ENCODE results near the gene COPS4. TPM values are rescaled to one million over a fixed set of nuclear protein-coding genes. Genes with fewer than 3 reads are reported as not detected.

The COPS4 gene
- total RNA-seq, 4 donors from 2014 or later = 29.5 to 62.1 (median 43.0) TPM

Small RNAs within 50 kb of the gene (small RNA-seq; reads per million reads assigned to genes)
- gene RNU6-615P = not detected

Other genes with a start within 250 kb of the COPS4 start
- gene SCD5, start 236.4 kb upstream of the COPS4 start, total RNA-seq = 10 to 100 TPM; 27.6 to 79.3 (median 55.3) TPM
- 100 to 1,000 TPM; 171 to 190 (median 176) TPM for gene SEC31A, start 144.0 kb upstream of the COPS4 start, total RNA-seq
- 1 to 10 TPM; 2.2 to 8.4 (median 5.5) TPM for gene THAP9, start 134.4 kb upstream of the COPS4 start, total RNA-seq
- gene LIN54, start 24.4 kb upstream of the COPS4 start, total RNA-seq = 10 to 100 TPM in 3 of 4 donors, 1 to 10 TPM in 1; 9.4 to 15.1 (median 11.9) TPM
- gene PLAC8, start 79.5 kb downstream of the COPS4 start, total RNA-seq = 1 to 10 TPM in 2 of 4 donors, under 1 TPM in 1, not detected in 1; 0.20 to 5.7 (median 5.4) TPM
- 10 to 100 TPM in 3 of 4 donors, 1 to 10 TPM in 1; 9.2 to 17.7 (median 11.6) TPM for gene COQ2, start 249.6 kb downstream of the COPS4 start, total RNA-seq